Fibroblast of lung (primary cell): ENCODE results near the gene PLCG2.

ENCODE experiments used
- EZH2 ChIP-seq: IDR thresholded peaks from 2 replicates; pipeline ENCODE4 v1.5.1; 2012; ENCODE audit warnings: low read length, control low read depth, mild to moderate bottlenecking; ENCODE audit errors: missing control alignments
- TF ChIP-seq, protein P1 (sequence below), 2 donors: IDR thresholded peaks in 1 of 2; conservative IDR thresholded peaks in 1 of 2; 1 replicate in 1 of 2; 2 replicates in 1 of 2; pipeline ENCODE4 v1.5.1; 2011 to 2012; ENCODE audit warnings: low read length in 2 of 2, control low read depth in 1 of 2, inconsistent platforms in 1 of 2, low read depth in 1 of 2, mild to moderate bottlenecking in 1 of 2

- TF ChIP-seq, protein P1, sequence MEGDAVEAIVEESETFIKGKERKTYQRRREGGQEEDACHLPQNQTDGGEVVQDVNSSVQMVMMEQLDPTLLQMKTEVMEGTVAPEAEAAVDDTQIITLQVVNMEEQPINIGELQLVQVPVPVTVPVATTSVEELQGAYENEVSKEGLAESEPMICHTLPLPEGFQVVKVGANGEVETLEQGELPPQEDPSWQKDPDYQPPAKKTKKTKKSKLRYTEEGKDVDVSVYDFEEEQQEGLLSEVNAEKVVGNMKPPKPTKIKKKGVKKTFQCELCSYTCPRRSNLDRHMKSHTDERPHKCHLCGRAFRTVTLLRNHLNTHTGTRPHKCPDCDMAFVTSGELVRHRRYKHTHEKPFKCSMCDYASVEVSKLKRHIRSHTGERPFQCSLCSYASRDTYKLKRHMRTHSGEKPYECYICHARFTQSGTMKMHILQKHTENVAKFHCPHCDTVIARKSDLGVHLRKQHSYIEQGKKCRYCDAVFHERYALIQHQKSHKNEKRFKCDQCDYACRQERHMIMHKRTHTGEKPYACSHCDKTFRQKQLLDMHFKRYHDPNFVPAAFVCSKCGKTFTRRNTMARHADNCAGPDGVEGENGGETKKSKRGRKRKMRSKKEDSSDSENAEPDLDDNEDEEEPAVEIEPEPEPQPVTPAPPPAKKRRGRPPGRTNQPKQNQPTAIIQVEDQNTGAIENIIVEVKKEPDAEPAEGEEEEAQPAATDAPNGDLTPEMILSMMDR (conservative IDR thresholded peaks at IDR 0.05 in 1 of 2, IDR thresholded peaks at IDR 0.05 in 1 of 2; ENCODE audit: low read depth in 1 of 2, low read length in 2 of 2) = peak; percentile 54 to 74
- TF ChIP-seq EZH2 = no peak
These were observed 107.0 kb downstream of the PLCG2 start for GRCh38 chr16:81885976-81886586.
